K562 (cell line): ENCODE data around the gene FPR1. TPM values are rescaled to one million over a fixed set of nuclear protein-coding genes. Genes with fewer than 3 reads are reported as not detected.

Experiments
- ATAC-seq: fragments of 200-7000 bp; cut with Tn5 transposase; 3 replicates; pipeline ENCODE4 v1.9.1; 2020; ENCODE audit warnings: moderate library complexity
- BruUV-seq: library from RNA; stranded (reverse); fragments of 400-500 nt; replicated peaks from 2 replicates; lab custom pipeline; 2021; lab: Mats Ljungman, UMichigan
- CTCF ChIA-PET: fragments of 300-600 bp; formaldehyde crosslinking; extraction: SDS; loops from one replicate; lab custom pipeline; 2021; ENCODE audit warnings: low intra/inter-chr PET ratio; lab: Yijun Ruan, JAX
- POLR2A ChIA-PET: fragments of 300-600, 350-650 bp; sonication (Branson Sonifier 250); formaldehyde crosslinking; extraction: SDS; loops from one replicate; lab custom pipeline; 2021; ENCODE audit warnings: antibody characterized with exemption, inconsistent platforms; lab: Yijun Ruan, JAX
- DNase-seq, 4 experiments: peaks; one replicate each; pipeline versions ENCODE4 v3.0.0 to v3.0.0-alpha.2; 2011 to 2018; ENCODE audit warnings: low spot score in 3 of 4, mixed read lengths in 3 of 4; ENCODE audit errors: extremely low read depth in 1 of 4
- FAIRE-seq: peaks from 2 replicates; lab custom pipeline; 2011; peaks lifted over from hg19 to GRCh38; lab: Jason Lieb, UNC
- H2AFZ ChIP-seq: 2 replicates; pipeline ENCODE4 v1.6.0; 2011; ENCODE audit warnings: low read depth, low read length, control low read depth, inconsistent platforms
- H3K27ac ChIP-seq: fragments of 200-600 bp; 3 replicates; pipeline ENCODE4 v1.8.0; 2011; ENCODE audit warnings: low read depth, mild to moderate bottlenecking, control low read depth, inconsistent platforms, low read length, moderate library complexity, mixed read lengths; ENCODE audit errors: extremely low read depth
- H3K27me3 ChIP-seq, 2 experiments: fragments of 300-600 bp in 1 of 2; 2 replicates in 1 of 2; 3 replicates in 1 of 2; pipeline versions ENCODE4 v1.6.0 to v1.8.0; 2011; ENCODE audit warnings: inconsistent platforms in 2 of 2, low read length in 2 of 2, mild to moderate bottlenecking in 1 of 2, mixed read lengths in 1 of 2, moderate library complexity in 1 of 2; ENCODE audit not compliant: control insufficient read depth in 2 of 2, insufficient read depth in 2 of 2
- H3K36me3 ChIP-seq: fragments of 300-600 bp; 3 replicates; pipeline ENCODE4 v1.8.0; 2011; ENCODE audit warnings: mild to moderate bottlenecking, low read length, inconsistent platforms; ENCODE audit not compliant: control insufficient read depth, insufficient read depth
- H3K4me1 ChIP-seq, 2 experiments: fragments of 200-600 bp in 1 of 2; replicated peaks in 1 of 2; 2 replicates in 1 of 2; 3 replicates in 1 of 2; pipeline versions ENCODE4 v1.5.1 to v1.8.0; 2011; ENCODE audit warnings: inconsistent platforms in 2 of 2, low read length in 2 of 2, mild to moderate bottlenecking in 1 of 2, mixed read lengths in 1 of 2, moderate library complexity in 1 of 2; ENCODE audit not compliant: control insufficient read depth in 2 of 2, insufficient read depth in 2 of 2
- H3K4me2 ChIP-seq: 2 replicates; pipeline ENCODE4 v1.6.1; 2011; ENCODE audit warnings: low read length, control low read depth, inconsistent platforms, mixed read lengths; ENCODE audit not compliant: insufficient read depth
- H3K4me3 ChIP-seq: fragments of 200-600 bp; sonication (generic), shearing (Covaris generic); 2 replicates; pipeline ENCODE4 v1.5.1; 2016; ENCODE audit warnings: control low read depth, inconsistent platforms
- H3K79me2 ChIP-seq: fragments of 200-600 bp; 3 replicates; pipeline ENCODE4 v1.8.0; 2011; ENCODE audit warnings: low read length, inconsistent platforms; ENCODE audit not compliant: control insufficient read depth, insufficient read depth
- H3K9ac ChIP-seq, 2 experiments: 2 replicates each; pipeline versions ENCODE4 v1.6.0 to v1.6.1; 2011; ENCODE audit warnings: low read depth in 2 of 2, low read length in 2 of 2, control low read depth in 1 of 2, inconsistent platforms in 1 of 2, mild to moderate bottlenecking in 1 of 2, mixed read lengths in 1 of 2; ENCODE audit not compliant: insufficient read depth in 1 of 2
- H3K9me1 ChIP-seq: one replicate; pipeline ENCODE4 v1.6.0; 2011; ENCODE audit warnings: inconsistent platforms, mild to moderate bottlenecking, low read length, moderate library complexity; ENCODE audit not compliant: control insufficient read depth, insufficient read depth
- H3K9me3 ChIP-seq: replicated peaks from 2 replicates; pipeline ENCODE4 v1.5.1; 2011; ENCODE audit warnings: low read depth, low read length, inconsistent platforms; ENCODE audit not compliant: control insufficient read depth, insufficient read depth
- H4K20me1 ChIP-seq: replicated peaks from 2 replicates; pipeline ENCODE4 v1.6.1; 2011; ENCODE audit warnings: low read length, inconsistent platforms, mixed read lengths; ENCODE audit not compliant: control insufficient read depth, insufficient read depth
- ARID1B ChIP-seq: fragments of 450-650 bp; IDR thresholded peaks from 2 replicates; pipeline ENCODE4 v1.6.1; 2016; ENCODE audit warnings: antibody characterized with exemption, mild to moderate bottlenecking, inconsistent platforms
- ELF4 ChIP-seq: fragments of 450-650 bp; formaldehyde crosslinking; IDR thresholded peaks from 2 replicates; pipeline ENCODE4 v1.4.0; 2022; ENCODE audit warnings: missing genetic modification characterization
- HDAC1 ChIP-seq, 2 experiments: fragments of 450-650 bp; IDR thresholded peaks; 2 replicates each; pipeline ENCODE4 v1.6.1; 2016 to 2017; ENCODE audit warnings: inconsistent platforms in 1 of 2, mild to moderate bottlenecking in 1 of 2, moderate library complexity in 1 of 2
- KLF6 ChIP-seq: fragments of 250-450 bp; sonication (Bioruptor Pico); IDR thresholded peaks from 2 replicates; pipeline ENCODE4 v1.4.0; 2020; ENCODE audit warnings: mild to moderate bottlenecking, moderate library complexity, borderline replicate concordance
- THRB ChIP-seq: fragments of 450-650 bp; formaldehyde crosslinking; conservative IDR thresholded peaks from 2 replicates; pipeline ENCODE4 v1.4.0; 2022; ENCODE audit warnings: mild to moderate bottlenecking, missing genetic modification characterization
- ZNF224 ChIP-seq: sonication (generic); formaldehyde crosslinking; IDR thresholded peaks from 2 replicates; pipeline ENCODE4 v1.8.0; 2022; ENCODE audit warnings: mild to moderate bottlenecking, missing genetic modification reagents
- WGBS: fragments of 100-300 bp; shearing (Covaris generic); methylation state at CpG from one replicate; pipeline ENCODE4 v1.1.6; 2016; ENCODE audit warnings: low coverage, mixed read lengths; ENCODE audit not compliant: insufficient coverage; ENCODE audit errors: missing lambda C conversion rate; 5-methylcytosine and 5-hydroxymethylcytosine counted together
- in situ Hi-C: fragments of 300-500 bp; cut with MboI; formaldehyde crosslinking; loops from 4 replicates; pipeline ENCODE4 v1.15.0; 2018; ENCODE audit warnings: inconsistent platforms, mixed read lengths
- intact Hi-C: fragments of 100-400 bp; cut with micrococcal nuclease; formaldehyde crosslinking; loops from 2 replicates; pipeline ENCODE4 v1.14.2; 2022
- polyA plus RNA-seq, 8 experiments: library from polyadenylated mRNA; depleted of rRNA in 4 of 8; stranded (reverse) in 5 of 8; unstranded in 3 of 8; fragments of >200 nt; fragmentation: Nextera tagmentation in 2 of 8; fragmentation: Illumina TruSeq in 1 of 8; extraction: Ambion mirVana in 2 of 8; extraction: Trizol in 1 of 8; gene quantifications; 2 replicates each; pipeline versions ENCODE4 v1.2.1 to v1.2.3, GENCODE V29; 2011 to 2014; ENCODE audit warnings: inconsistent platforms in 1 of 8, missing spikeins in 1 of 8
- total RNA-seq, 7 experiments: library from RNA; depleted of rRNA in 6 of 7; stranded (reverse); fragments of >200 nt in 6 of 7; fragmentation: Illumina TruSeq in 2 of 7; extraction: Trizol in 2 of 7; gene quantifications; 2 replicates each; pipeline versions ENCODE4 v1.2.1 to v1.2.3, GENCODE V29; 2011 to 2021; ENCODE audit warnings: low replicate concordance in 1 of 7
- TF ChIP-seq, protein P1 (sequence below): fragments of 250-450 bp; sonication (Bioruptor Pico); IDR thresholded peaks from 2 replicates; pipeline ENCODE4 v1.8.0; 2022; ENCODE audit warnings: moderate library complexity, mild to moderate bottlenecking, inconsistent platforms

The FPR1 gene
- total and polyA plus RNA-seq, 9 of the 15 experiments (the other 6 are each of a cell fraction or from before 2014, with no cell fraction given) = 0.06 to 0.25 (median 0.14) TPM; not detected in 4

DNA sequence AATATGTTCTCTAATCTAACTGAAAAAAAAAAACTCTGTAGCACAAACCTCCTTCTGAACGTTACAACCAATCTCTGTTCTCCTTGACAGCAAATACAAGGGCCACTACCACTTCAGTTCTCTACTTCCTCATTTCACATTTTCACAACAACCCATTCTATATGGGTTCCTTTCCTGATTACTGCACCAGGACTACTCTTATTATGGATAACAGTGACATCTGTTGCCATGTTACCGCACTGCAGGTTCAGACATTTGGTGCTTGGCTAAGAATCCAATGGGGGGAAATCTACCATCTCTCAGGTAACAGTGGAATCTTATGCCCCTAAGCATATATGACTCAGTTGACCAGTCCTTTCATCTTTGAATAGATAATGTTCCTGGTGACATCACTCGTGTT is 31.7 kb upstream of the FPR1 start (continued):
- no peak for TF ChIP-seq ARID1B

DNA sequence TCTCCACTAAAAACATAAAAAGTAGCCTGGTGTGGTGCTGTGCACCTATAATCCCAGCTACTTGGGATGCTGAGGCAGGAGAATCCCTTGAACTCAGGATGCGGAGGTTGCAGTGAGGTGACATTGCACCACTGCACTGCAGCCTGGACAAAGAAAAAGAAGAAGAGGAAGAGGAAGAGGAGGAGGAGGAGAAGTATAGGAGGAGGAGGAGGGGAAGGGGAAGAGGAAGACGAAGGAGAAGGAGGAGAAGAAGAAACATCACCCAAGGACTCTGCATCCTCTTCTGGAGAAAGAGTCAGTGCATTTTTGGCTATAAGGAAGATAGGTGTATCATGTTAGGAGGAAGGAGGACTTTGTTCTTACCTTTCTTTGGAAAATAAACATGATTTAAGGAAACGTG is 30.3 kb upstream of the FPR1 start:
- ChIA-PET CTCF (no interaction called here), POLR2A (no interaction called here)
- no TSS peak for BruUV-seq
- FAIRE-seq = no peak
- ATAC-seq = no peak
- Histone ChIP-seq H3K9me1 (no peaks in the 10 kb centered on the region), H2AFZ (no peak overlapping the region), H4K20me1 (no peaks in the 10 kb centered on the region), H3K79me2 (no peaks in the 10 kb centered on the region), H3K9me3 (no peaks in the 10 kb centered on the region), H3K4me2 (no peak overlapping the region), H3K27me3 (no peaks in the 10 kb centered on the region), H3K4me3 (no peak overlapping the region), H3K36me3 (no peaks in the 10 kb centered on the region), H3K4me1 (peaks cover 15 to 61% of the 10 kb centered on the region in 2 experiments), H3K9ac (no peak overlapping the region), H3K27ac (no peak overlapping the region)
- in situ Hi-C loops (loop anchor here (10.0 kb wide), 1 partner anchor 357 kb away; no protein-coding TSS in a partner anchor), intact Hi-C loops (loop anchor here (10.0 kb wide), 1 partner anchor 357 kb away; no protein-coding TSS in a partner anchor)
- 60% methylated on average over 3 of the region's 3 CpGs for WGBS
- TF ChIP-seq ELF4 (CRISPR knock-in tag) = 0 out of 2 replicates have a peak, but pooled peaks have one; percentile 33
- TF ChIP-seq ARID1B = peak; percentile 36; the same call in 1 of the 2 replicates
- TF ChIP-seq, protein P1, sequence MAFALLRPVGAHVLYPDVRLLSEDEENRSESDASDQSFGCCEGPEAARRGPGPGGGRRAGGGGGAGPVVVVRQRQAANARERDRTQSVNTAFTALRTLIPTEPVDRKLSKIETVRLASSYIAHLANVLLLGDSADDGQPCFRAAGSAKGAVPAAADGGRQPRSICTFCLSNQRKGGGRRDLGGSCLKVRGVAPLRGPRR (CRISPR knock-in tag) = no peak
- TF ChIP-seq ZNF224 (CRISPR knock-in tag) = no peak
- peak in 1 of 2 experiments; percentile 24; a peak in 1 of 4 replicates for TF ChIP-seq HDAC1 (IDR thresholded peaks at IDR 0.05)
- TF ChIP-seq KLF6 (CRISPR knock-in tag) = no peak
- 0 out of 2 replicates have a peak, but pooled peaks have one; percentile 8 for TF ChIP-seq THRB
- DNase-seq = no peak
